A549 (cell line): ENCODE results near the gene NECTIN4.

Experiments used
- CTCF ChIP-seq: fragments of >200 bp; sonication (Bioruptor Twin); formaldehyde crosslinking; IDR thresholded peaks from 3 replicates; pipeline ENCODE4 v1.5.1; 2016
- E2F6 ChIP-seq: IDR thresholded peaks from 2 replicates; pipeline ENCODE4 v1.6.1; 2012; ENCODE audit warnings: low read depth, borderline replicate concordance
- EP300 ChIP-seq, 2 experiments: fragments of >200 bp; sonication (Bioruptor Twin); formaldehyde crosslinking; IDR thresholded peaks; 2 replicates in 1 of 2; 3 replicates in 1 of 2; pipeline ENCODE4 v1.6.1; 2016 to 2017
- POLR2A ChIP-seq: IDR thresholded peaks from 2 replicates; pipeline ENCODE4 v1.6.1; 2012; ENCODE audit warnings: mild to moderate bottlenecking, low read length
- SREBF2 ChIP-seq: fragments of 450-650 bp; IDR thresholded peaks from 2 replicates; pipeline ENCODE4 v1.6.1; 2014; ENCODE audit warnings: mild to moderate bottlenecking, moderate library complexity
- USF2 ChIP-seq: fragments of 450-650 bp; IDR thresholded peaks from 2 replicates; pipeline ENCODE4 v1.6.1; 2014; ENCODE audit warnings: antibody characterized with exemption

GRCh38 chr1:161069241-161069640 is 20.1 kb downstream of the NECTIN4 start:
- no peak for TF ChIP-seq POLR2A
- TF ChIP-seq EP300 (IDR thresholded peaks at IDR 0.05), result no peak
- no peak for TF ChIP-seq CTCF
- TF ChIP-seq USF2, result no peak
- no peak for TF ChIP-seq E2F6
- no peak for TF ChIP-seq SREBF2
